ENCODE measurements around the gene OGG1.

Gene OGG1

DNA sequence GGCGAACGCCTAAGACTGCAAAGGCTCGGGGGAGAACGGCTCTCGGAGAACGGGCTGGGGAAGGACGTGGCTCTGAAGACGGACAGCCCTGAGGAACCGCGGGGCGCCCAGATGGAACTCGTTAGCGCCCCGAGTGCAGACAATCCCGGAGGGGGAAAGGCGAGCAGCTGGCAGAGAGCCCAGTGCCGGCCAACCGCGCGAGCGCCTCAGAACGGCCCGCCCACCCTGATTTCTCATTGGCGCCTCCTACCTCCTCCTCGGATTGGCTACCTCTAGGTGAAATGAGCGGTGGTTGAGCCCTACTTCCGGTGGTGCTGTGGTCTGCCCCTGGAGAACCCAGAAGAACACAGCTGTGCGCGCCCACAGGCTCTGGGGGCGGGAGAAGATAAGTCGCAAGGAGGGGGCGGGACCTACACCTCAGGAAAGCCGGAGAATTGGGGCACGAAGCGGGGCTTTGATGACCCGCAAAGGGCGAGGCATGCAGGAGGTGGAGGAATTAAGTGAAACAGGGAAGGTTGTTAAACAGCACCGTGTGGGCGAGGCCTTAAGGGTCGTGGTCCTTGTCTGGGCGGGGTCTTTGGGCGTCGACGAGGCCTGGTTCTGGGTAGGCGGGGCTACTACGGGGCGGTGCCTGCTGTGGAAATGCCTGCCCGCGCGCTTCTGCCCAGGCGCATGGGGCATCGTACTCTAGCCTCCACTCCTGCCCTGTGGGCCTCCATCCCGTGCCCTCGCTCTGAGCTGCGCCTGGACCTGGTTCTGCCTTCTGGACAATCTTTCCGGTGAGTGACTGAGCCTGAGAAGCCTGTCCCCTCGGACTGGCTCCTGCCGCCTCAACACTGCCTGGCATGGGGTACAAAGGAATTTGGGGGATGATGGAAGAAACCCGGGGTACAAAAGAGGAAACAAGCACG is at the start of gene OGG1:
Gene OGG1 (plus strand): TSS at position 308 of the 911 bp plus-strand sequence. CDS start 335 bp downstream, at position 643.
- peak within 1 kb of the TSS; percentile 67 for H3K4me3 ChIP-seq (ENCODE audit: low read depth, low read length)
- DNase-seq (ENCODE audit: low read depth) = peak; percentile 99
- TF ChIP-seq, protein P1, sequence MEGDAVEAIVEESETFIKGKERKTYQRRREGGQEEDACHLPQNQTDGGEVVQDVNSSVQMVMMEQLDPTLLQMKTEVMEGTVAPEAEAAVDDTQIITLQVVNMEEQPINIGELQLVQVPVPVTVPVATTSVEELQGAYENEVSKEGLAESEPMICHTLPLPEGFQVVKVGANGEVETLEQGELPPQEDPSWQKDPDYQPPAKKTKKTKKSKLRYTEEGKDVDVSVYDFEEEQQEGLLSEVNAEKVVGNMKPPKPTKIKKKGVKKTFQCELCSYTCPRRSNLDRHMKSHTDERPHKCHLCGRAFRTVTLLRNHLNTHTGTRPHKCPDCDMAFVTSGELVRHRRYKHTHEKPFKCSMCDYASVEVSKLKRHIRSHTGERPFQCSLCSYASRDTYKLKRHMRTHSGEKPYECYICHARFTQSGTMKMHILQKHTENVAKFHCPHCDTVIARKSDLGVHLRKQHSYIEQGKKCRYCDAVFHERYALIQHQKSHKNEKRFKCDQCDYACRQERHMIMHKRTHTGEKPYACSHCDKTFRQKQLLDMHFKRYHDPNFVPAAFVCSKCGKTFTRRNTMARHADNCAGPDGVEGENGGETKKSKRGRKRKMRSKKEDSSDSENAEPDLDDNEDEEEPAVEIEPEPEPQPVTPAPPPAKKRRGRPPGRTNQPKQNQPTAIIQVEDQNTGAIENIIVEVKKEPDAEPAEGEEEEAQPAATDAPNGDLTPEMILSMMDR (IDR thresholded peaks at IDR 0.05; ENCODE audit: low read depth, low read length) = no peak
- TF ChIP-seq, protein P2, sequence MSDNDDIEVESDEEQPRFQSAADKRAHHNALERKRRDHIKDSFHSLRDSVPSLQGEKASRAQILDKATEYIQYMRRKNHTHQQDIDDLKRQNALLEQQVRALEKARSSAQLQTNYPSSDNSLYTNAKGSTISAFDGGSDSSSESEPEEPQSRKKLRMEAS (IDR thresholded peaks at IDR 0.05; ENCODE audit: low read depth, low read length) = peak; percentile 76
- peak; percentile 80 for TF ChIP-seq MYC (IDR thresholded peaks at IDR 0.05; ENCODE audit: low read depth, low read length)
- peak; percentile 47 for TF ChIP-seq POLR2A (IDR thresholded peaks at IDR 0.05; ENCODE audit: extremely low read depth, insufficient read length)

DNA sequence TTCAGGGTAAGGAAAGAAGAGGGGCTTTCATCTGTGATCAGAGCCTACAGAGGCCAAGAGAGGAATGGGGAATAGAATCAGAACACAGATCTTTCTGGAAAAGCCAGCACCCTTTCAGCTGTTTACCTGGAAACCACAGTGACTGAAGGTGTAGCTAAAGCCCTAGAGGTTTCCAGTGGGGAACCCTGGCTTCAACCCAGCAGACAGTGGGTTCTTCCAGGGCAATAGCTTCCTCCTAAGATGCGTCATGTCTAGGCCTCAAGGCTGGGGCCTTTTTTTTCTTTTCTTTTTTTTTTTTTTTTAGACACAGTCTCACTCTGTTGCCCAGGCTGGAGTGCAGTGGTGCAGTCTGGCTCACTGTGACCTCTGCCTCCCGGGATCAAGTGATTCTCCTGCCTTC is 49.2 kb upstream of the OGG1 start:
- TF ChIP-seq, protein P1 (IDR thresholded peaks at IDR 0.05; ENCODE audit: low read depth, low read length) = no peak
- TF ChIP-seq MYC (IDR thresholded peaks at IDR 0.05; ENCODE audit: low read depth, low read length) (no peak), POLR2A (IDR thresholded peaks at IDR 0.05; ENCODE audit: extremely low read depth, insufficient read length) (no peak)
- TF ChIP-seq, protein P2 (IDR thresholded peaks at IDR 0.05; ENCODE audit: low read depth, low read length) = no peak
- no peak overlapping the region for H3K4me3 ChIP-seq (ENCODE audit: low read depth, low read length)
- no peak for DNase-seq (ENCODE audit: low read depth)

DNA sequence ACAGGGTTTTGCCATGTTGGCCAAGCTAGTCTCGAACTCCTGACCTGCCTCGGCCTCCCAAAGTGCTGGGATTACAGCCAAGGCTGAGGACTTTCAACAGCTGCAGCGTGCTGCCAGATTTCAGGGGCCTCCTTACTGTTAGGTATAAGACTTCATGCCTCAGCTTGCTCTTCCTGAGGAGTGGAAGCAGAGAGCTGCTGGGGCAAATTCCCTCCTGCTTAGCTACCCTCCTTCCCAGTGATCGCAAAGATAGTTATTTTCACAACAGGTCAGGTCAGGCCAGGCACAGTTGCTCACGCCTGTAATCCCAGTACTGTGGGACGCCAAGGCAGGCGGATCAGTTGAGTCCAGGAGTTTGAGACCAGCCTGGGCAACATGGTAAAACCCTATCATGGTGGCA is 48.7 kb upstream of the OGG1 start:
- no peak overlapping the region for H3K4me3 ChIP-seq (ENCODE audit: low read depth, low read length)
- TF ChIP-seq, protein P1 (IDR thresholded peaks at IDR 0.05; ENCODE audit: low read depth, low read length) = no peak
- TF ChIP-seq, protein P2 (IDR thresholded peaks at IDR 0.05; ENCODE audit: low read depth, low read length) = no peak
- TF ChIP-seq POLR2A (IDR thresholded peaks at IDR 0.05; ENCODE audit: extremely low read depth, insufficient read length) = no peak
- no peak for TF ChIP-seq MYC (IDR thresholded peaks at IDR 0.05; ENCODE audit: low read depth, low read length)
- DNase-seq (ENCODE audit: low read depth) = no peak

DNA sequence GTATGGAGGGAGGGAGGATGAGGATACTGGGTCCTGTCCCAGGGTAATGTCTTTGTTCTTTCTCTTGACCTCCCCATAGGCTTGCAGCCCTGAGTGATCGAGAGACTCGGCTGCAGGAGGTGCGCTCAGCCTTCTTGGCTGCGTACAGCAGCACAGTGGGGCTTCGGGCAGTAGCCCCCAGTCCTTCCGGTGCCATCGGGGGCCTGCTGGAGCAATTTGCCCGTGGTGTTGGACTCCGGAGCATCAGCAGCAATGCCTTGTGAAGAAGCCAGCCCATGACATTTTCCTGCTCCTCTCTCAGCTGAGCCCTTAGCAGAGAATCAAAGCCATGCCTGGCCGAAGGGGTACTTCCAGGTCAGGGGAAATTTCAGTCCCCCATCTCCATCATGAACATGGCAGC is 48.0 kb upstream of the OGG1 start:
- no peak overlapping the region for H3K4me3 ChIP-seq (ENCODE audit: low read depth, low read length)
- no peak for TF ChIP-seq MYC (IDR thresholded peaks at IDR 0.05; ENCODE audit: low read depth, low read length)
- TF ChIP-seq, protein P2 (IDR thresholded peaks at IDR 0.05; ENCODE audit: low read depth, low read length) = no peak
- TF ChIP-seq, protein P1 (IDR thresholded peaks at IDR 0.05; ENCODE audit: low read depth, low read length) = no peak
- TF ChIP-seq POLR2A (IDR thresholded peaks at IDR 0.05; ENCODE audit: extremely low read depth, insufficient read length) = no peak
- DNase-seq (ENCODE audit: low read depth) = no peak

DNA sequence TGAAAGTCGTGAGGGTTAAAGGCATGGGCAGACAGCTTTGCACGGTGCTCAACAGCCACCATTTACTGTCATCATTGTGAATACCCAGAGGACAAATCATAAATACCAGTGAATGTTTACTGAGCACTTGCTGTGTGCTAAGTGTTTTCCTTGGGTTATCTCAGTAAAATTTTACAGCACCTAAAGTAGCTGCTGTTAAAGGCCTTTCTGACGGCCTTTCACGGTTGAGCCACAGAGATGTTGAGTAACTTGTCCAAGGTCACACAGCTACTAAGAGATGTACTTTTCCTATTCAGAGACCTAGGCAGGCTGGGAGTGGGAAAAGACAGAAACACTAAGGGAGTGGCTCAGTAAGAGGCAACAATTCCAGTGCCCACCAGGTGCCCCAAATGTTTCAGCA is 46.5 kb upstream of the OGG1 start:
- H3K4me3 ChIP-seq (ENCODE audit: low read depth, low read length) = no peak overlapping the region
- TF ChIP-seq MYC (IDR thresholded peaks at IDR 0.05; ENCODE audit: low read depth, low read length) = no peak
- no peak for TF ChIP-seq POLR2A (IDR thresholded peaks at IDR 0.05; ENCODE audit: extremely low read depth, insufficient read length)
- TF ChIP-seq, protein P1 (IDR thresholded peaks at IDR 0.05; ENCODE audit: low read depth, low read length) = no peak
- TF ChIP-seq, protein P2 (IDR thresholded peaks at IDR 0.05; ENCODE audit: low read depth, low read length) = no peak
- DNase-seq (ENCODE audit: low read depth) = no peak

Data from NB4 (cell line).